ENCODE results near the gene GPC5.

Gene GPC5

DNA sequence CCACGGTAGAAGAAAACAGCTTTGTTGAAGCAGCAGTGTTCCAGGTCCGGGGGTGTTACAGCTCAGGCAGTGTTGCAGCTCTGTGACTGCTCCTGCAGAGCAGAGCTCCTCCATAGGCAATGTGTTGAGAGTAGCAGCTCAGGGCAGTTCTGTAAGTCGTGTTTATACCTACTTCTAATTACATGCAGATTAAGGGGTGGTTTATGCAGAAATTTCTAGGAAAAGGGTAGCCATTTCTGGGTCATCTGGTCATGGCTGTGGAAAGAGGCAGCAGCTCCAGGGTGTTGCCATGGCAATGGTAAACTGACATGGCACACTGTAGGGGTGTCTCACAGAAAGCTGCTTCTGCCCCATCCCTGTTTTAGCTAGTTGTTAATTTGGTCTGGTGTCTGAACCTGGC is 316.4 kb downstream of the GPC5 start:
- no peak for DNase-seq (ENCODE audit: low spot score)

DNA sequence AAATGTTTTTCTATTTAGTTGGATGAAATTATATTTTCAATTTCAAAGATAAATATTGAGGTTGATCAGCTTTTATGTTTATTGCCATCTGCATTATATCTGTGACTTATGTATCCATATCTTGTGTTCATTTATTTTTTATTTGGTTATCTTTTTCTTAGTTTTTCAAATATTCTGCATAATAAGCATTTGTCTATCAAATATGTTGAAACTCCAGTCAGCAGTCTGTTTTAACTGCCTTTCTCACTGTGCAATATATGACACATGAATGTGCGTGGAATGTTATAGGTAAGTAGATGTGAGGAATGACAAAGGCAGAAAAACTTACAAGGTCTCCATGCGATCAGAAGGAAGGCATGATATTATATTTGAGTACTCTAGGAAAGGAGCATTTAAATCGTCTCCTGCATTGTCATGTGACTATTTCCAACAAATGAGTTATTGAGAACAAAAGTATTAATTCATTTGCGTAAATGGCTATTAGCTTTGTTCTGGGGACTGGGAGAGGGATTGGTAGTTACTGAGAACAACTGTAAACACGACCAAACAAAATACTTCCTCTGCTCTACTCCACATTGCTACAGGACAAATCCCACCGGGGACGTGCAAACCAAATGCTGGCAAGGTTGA is 318.1 kb downstream of the GPC5 start:
- DNase-seq (ENCODE audit: low spot score), result no peak

DNA sequence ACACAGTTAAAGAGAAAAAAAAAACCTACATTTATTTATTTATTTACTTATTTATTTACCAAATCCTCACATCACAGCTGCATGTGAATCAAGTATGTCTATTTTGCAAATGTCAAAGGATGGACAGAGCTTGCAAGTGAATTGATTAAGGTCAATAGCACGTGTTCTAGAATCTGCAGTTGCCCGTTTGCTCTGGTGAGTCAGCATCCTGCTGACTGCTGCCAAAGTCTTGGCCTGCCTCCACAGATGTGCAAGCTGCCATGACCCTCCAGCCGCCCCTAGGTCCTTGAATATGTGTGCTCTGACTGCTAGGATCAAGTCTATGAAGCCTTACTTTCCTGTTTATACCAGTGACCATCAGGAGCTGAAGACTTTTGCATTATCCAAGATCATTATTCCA is 320.6 kb downstream of the GPC5 start:
- no peak for DNase-seq (ENCODE audit: low spot score)

DNA sequence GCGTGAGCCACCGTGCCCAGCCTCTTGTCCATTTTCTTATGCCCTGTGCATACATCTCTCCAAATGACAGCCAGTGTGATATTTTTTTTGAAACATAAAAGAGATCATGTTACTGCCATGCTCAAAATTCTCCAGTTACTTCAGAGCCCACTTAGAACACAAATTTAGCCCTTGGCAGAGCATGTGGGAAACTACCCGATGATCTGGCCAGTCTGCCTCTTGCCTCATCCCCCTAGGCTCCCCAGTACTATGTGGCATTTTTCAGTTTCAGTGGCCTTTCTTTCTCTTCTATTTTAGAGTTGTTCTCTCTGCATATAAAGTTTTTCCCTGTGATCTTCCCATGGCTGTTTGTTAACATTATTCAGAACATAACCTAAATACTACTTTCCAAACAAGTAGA is 323.0 kb downstream of the GPC5 start:
- no peak for DNase-seq (ENCODE audit: low spot score)

DNA sequence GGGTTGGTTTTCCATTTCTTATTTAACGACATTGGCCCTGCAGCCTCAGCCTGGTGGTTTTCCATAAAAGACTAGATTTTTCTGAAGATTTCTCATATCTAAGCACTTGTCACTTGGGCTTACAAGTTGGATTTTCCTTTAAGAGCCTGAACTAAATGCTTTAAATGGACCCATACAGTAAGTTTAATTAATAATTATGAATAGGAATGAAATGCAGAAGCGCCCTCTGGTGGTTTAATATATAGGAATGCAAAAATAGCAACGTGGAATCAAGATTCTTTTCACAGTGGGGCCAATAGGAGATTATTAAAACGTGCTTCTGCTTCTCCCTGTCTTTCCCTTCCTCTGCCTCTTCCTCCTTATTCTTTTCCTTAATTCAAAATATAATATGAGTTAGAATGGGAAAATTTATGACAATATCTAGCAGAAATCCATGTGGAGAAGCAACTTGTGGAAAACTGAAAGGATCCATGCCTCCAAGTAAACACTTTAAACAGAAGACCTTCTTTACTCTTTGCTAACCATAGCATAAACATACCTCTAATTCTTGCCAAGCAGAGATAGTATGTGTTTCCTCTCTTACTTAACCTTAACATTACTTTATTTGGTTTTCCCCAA is 324.0 kb downstream of the GPC5 start:
- DNase-seq (ENCODE audit: low spot score), result no peak

DNA sequence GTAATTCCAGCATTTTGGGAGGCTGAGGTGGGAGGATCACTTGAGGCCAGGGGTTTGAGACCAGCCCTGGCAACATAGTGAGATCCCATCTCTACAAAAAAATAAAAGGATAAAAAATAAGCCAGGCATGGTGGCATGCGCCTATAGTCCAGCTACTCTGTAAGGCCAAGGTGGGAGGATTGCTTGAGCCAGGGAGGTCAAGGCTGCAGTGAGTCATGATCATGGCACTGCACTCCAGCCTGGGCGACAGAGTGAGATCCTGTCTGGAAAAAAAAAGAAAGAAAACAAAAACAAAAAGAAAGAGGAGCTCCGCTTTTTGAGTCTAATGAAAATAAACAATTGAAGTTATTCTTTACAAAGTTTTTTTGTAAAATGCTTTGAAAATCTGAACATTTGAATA is 326.2 kb downstream of the GPC5 start:
- DNase-seq (ENCODE audit: low spot score), result no peak

DNA sequence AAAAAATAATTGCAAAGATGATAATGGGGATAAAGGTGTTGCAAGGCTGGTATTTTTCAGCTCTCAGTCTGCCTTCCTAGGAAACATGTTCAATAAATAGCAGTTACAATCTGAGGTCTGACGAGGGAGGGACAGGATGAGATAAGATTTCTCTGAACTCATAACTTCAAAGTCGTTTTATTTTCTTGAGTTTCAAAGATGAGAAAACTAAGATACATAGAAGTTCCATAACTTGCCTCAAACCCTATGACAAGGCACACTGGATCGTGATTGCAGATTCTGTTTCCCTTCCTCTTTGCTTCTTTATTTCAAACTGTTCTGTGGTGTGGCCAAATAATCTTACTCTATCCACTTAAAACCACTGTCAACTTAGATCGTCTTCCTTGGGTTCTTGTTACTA is 327.2 kb downstream of the GPC5 start:
- DNase-seq (ENCODE audit: low spot score), result no peak

DNA sequence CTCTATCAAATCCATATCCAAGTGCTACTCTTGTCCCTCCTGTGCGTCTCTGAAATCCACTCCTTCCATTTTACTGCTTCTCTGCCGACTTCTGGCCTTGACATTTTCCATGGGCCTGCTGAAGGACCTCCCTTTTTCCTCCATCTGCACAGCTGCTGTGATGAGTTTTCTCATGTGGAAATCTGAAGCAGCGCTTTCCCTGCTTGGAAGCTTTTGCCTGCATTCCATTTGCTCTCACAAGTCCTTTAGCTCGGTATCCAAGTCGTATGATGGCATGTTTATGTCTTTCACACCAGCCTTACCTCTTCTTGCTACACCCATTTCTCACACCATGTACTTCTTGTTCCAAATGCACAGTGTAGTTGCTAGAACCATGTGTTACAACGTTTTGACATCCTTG is 328.2 kb downstream of the GPC5 start:
- DNase-seq (ENCODE audit: low spot score), result no peak

DNA sequence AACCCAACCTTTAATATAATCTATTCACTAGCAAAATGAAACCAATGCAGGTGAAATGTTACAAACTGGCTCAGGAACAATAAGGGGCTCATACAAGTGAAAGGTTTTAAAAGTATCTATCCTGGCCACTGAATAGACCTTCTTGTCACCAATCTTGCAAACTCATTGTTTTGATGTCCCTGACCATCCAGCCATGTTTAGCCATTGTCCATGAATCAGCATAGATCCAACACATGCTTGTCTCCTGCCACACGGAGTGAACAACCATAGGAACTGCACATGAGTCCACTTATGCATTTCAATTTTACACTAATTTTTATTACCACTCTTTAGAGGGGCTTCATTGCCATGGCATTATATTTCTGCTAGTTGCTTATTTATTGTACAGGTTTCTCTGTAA is 331.4 kb downstream of the GPC5 start:
- DNase-seq (ENCODE audit: low spot score), result no peak

DNA sequence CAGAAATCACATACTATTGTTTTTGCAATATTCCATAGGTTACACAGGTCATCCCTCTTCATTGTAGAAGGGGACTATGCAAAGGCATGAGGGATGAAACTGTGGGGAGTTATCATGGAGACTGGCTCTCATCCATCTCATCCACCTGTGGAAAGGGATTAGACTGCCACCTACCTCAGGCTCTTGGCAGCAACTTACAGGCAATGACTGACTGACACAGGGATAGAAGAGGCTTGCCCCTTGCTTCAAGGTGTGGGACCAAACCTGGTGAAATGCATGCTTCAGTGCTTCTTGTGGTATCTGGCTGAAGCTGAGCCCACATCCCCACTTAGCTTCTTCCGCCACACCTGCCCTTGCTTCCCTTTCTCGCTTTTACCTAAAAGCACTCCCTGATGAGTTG is 341.3 kb downstream of the GPC5 start:
- DNase-seq (ENCODE audit: low spot score), result no peak

DNA sequence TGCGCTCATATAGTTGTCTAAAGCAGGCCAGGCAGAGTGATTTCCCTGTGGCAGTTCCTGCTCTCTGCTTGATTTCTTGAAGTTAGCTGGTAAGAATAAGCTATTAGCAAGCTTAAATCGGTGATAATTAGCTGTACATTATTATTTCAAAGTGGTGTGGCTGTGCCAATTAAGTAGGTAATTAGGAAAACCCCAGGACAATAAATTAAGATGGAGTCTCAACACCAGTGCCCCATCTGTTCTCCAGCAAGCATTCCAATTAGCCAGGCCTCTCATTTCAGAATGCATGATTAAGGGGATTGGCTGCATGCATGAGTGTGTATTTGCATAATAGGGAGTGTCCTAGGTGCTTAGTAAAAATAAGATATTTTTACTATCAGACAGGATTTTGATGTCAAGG is 342.3 kb downstream of the GPC5 start:
- DNase-seq (ENCODE audit: low spot score), result no peak

DNA sequence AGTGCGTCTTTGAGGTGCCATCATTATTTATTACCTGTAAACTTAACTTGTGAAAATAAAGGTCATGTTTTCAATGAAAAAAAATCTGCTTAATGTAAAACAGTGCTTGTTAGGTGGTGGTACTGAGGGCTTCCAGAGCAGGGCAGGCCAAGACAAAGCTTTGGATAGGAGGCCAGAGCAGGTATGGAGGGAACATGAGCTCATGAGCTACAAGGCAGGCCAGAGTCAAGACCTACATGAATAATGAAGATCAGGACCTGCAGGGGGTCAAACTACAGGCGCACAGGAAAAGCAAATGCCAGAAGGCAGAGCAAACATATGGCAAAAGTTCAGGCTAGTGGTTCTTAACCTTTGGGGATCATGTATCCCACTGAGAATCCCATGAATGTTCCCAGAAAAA is 343.5 kb downstream of the GPC5 start:
- DNase-seq (ENCODE audit: low spot score), result no peak

DNA sequence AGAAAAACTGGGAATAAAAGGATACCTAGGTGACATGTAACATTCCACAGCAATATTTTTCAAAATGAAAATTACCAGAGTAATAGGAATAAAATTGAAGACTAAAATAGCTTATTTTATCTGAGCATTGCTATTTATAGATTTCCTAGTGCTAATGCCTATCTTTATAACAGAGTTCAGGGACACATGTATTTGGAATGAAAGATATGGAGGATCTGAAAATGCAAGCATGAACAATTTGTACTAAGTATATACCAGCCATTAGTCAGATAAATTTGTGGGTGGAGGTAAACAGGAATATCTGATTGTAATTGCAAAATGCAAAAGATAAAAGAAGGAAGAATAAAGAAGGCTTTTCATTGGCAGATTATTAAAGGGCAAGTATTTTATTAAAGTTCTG is 345.9 kb downstream of the GPC5 start:
- DNase-seq (ENCODE audit: low spot score), result no peak

DNA sequence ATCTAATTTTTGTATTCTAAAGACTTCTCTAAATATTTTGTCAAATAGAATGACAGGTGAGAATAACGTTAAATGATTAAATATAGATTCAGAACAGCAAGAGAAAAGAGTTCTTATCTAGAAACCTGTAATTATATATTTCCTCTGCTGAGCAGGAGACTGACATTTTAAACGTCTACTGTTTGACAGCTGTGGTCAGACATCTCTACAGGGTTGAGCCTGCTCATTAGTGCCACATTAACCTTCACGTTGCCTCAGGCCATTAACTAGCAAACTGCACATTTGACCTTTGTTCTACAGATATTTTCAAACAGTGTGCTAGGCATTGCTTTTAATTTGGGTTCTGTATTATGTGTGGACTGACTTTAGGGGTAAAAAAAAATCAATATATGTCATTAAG is 347.5 kb downstream of the GPC5 start:
- no peak for DNase-seq (ENCODE audit: low spot score)

DNA sequence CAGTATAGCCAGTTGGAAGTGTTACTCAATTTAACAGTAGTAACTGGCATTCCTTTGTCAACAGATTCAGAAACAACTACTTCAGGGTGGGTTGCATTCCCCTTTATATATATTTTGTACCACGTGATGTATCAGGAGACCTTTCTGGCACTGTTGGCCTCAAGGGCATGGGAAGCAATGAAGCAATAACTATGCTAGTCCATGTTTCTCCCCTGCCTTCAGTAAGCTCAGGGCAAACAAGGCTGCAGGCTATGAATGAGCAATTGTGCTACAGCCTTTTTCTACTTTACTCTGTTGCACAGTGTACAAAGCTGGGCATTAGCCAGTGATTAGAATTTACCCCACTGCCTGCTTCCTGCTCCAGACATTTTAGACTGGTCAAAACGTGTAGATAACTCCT is 348.8 kb downstream of the GPC5 start:
- no peak for DNase-seq (ENCODE audit: low spot score)

DNA sequence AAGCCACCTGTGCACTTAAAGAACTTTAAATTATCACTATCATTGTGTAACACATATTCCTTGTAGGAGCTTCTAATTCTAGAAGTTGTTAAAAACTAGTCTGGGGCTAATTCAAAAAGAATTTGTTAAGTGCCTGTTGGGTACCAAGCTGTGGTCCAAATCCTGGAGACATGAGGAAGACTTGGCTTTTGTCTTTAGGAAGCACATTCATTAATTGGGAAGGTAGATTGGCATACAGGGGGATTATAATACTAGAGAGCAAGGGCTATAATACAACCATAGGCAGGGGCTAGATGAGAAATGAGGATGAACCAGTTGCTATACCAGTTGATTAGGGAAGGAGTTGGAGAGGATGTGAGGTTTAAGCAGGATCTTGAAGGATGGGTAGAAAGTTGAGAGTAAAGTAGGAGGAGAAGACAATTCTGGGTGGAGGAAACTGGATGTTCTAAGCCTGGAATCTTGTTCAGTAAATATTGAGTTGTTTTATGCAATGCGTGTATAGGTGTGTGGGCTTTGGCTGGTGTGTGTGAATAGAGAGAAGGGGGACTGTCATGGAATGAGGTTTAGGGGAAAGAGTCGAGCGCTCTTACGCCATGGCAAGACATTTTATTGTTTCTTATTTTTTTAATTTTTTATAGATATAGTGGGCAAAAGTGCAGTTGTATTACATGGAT is 350.1 kb downstream of the GPC5 start:
- DNase-seq (ENCODE audit: low spot score), result no peak

DNA sequence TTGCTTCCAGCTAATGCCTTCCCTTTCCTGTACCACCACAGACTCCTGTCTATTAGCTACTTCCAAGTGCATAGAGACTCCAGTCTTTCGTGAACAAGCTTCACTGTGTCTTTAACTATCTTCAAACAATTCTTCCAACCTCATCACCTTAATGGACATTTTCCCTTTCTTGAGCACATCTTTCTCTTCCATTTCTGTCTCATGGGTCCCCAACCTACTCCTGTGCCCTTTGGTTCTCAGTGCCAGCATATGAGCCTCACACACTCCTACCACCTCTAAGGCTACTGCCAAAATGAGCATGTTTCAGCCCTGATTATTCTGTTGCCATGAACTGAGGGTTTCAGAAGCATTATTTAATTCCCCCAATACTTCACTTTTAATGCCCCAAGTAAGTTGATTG is 360.3 kb downstream of the GPC5 start:
- no peak for DNase-seq (ENCODE audit: low spot score)

DNA sequence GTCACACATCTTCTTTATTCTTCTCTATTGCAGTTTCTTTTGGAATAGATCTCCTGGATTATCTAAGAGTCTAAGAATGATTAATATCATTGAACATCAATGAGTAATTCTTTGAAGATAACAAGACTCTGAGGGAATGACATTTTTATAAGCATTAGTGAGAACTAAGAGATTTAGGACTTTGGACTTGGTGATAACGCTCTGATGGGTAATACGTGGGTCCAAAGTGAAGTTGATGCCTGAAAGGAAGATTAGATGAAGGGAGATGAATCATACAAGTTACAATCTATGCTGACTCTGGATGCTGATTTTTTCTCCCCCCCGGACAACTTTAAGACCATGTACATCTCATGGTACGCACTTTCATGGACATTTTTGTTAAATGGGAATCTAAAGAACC is 364.5 kb downstream of the GPC5 start:
- no peak for DNase-seq (ENCODE audit: low spot score)

DNA sequence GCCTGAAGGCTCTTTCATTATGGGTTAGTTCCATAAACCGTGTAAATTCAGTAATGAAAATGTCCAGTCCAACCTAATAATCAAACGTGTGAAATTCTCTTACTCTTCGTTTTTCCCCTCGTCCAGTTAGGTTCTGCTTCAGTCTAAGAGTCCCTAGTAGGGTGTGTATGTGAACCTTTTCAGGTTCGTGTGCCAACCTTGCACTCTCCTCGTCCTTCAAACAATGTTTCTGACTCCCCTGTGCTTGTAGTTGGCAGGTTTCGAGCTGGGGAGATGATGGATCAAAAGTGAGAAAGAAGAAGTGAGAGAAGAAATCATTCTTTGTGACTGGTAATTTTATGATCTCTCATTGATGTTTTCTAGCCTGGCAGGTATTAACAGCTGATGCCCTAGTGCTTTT is 366.1 kb downstream of the GPC5 start:
- no peak for DNase-seq (ENCODE audit: low spot score)

DNA sequence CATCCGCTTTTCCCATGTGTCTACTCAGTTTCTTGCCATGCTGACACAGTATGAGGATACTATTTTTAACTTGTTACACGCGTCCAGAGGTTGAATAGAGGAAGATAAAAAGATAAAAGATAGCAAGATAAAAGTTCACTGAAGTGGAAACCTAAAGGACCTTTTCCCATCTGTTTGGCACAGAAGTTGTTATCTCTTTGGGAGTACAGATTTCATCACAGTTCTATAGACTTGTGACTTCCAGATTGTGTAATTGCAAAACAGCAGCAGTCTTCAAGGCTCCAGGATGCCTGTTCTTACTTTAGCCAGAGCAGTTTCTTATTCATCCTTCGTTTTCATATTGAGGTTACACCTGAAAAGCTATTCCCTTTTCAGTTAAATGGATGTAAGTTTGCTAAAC is 369.2 kb downstream of the GPC5 start:
- DNase-seq (ENCODE audit: low spot score), result no peak

DNA sequence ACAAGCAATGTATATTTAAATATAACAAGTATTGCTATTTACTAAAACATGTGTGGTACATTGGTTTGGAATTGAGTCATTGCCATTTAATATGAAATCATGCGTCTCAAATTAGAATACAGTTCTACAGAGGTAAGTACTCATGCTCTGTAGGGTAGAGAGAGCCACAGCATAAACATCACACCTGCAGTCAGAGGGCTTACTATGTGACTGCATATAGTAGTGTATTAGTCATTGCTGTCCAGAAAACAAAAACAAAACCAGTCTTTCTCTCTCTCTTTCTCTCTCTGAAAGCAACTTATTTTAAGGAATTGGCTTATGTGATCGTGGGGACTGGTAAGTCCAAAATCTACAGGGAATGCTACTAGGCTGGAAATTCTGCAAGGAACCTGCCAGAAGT is 370.3 kb downstream of the GPC5 start:
- no peak for DNase-seq (ENCODE audit: low spot score)

DNA sequence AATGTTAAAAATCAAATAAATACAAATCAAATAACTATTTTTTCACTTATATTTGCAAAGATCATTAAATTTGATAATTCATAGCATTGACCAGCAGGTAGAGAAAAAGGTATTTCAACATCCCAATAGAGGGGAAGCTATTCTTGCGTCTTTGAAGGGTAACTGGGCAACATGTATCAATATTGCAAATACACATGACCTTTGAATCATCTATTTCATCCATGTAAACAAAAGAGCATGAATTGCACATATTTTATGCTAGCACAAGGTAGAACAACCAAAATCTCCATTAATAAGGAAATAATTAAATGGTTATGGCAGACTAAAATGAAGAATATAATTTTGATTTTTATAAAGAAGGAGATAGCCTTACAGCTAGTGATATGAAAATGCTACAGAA is 372.8 kb downstream of the GPC5 start:
- no peak for DNase-seq (ENCODE audit: low spot score)

DNA sequence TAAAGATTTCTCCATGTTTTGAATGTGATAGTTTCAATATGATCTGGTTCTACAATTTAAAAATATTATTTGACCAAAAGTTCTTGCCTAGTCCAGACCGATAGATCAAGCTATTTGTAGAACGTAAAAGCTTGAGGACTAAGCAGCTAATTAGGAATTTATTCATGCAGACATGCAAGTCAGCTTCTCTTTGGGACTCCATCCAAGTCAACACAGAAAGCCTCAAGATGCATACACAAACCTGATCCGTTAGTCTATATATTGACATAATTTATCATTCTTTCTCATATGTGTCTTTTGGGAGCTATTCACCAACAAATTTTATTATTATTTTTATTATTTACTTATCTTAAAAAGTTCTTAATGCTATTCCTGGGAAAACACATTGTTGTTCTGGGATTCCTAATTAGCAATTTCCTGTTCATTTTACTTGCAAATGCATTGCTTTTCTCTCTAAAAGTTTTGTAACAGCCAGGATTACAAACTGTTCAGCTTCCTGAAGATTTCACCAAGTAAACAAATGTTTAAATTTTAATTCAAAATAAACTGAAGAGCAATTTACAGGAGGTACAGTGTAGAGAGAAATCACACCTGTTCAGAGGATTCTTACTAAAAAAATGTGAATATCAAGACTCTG is 375.3 kb downstream of the GPC5 start:
- DNase-seq (ENCODE audit: low spot score), result no peak
